WTC11 (cell line): Measurements from ENCODE around the gene SLC6A15. TPM values are rescaled to one million over a fixed set of nuclear protein-coding genes. Genes with fewer than 3 reads are reported as not detected.

Experiments
- ATAC-seq: fragments of 200-7000 bp; cut with Tn5 transposase; 2 replicates; pipeline ENCODE4 v1.10.0; 2021; ENCODE audit warnings: mild to moderate bottlenecking, moderate library complexity
- CTCF ChIA-PET: fragments of 300-600 bp; sonication (Branson Sonifier 250); formaldehyde crosslinking; loops from one replicate; lab custom pipeline; 2021; ENCODE audit warnings: antibody characterized with exemption; lab: Charles Lee
- POLR2A ChIA-PET: fragments of 350-600 bp; sonication (Branson Sonifier 250); formaldehyde crosslinking; loops from one replicate; lab custom pipeline; 2021; ENCODE audit warnings: antibody characterized with exemption; lab: Charles Lee
- DNase-seq: peaks from one replicate; pipeline ENCODE4 v3.0.0; 2021; ENCODE audit warnings: low spot score
- H3K27ac Mint-ChIP-seq: 2 replicates; pipeline ENCODE4 v1.8.0; 2021; ENCODE audit warnings: mixed read lengths
- H3K27me3 Mint-ChIP-seq: 2 replicates; pipeline ENCODE4 v1.8.0; 2021; ENCODE audit warnings: low read depth, mild to moderate bottlenecking, moderate library complexity, mixed read lengths
- H3K36me3 Mint-ChIP-seq: 2 replicates; pipeline ENCODE4 v1.8.0; 2021; ENCODE audit warnings: mixed read lengths
- H3K4me1 Mint-ChIP-seq: 2 replicates; pipeline ENCODE4 v1.8.0; 2022; ENCODE audit warnings: mixed read lengths
- H3K4me3 Mint-ChIP-seq: 2 replicates; pipeline ENCODE4 v1.8.0; 2021; ENCODE audit warnings: mild to moderate bottlenecking, moderate library complexity, mixed read lengths
- H3K9me3 Mint-ChIP-seq: 2 replicates; pipeline ENCODE4 v1.8.0; 2021; ENCODE audit warnings: mixed read lengths
- ATF1 ChIP-seq: sonication (generic); formaldehyde crosslinking; IDR thresholded peaks from 2 replicates; pipeline ENCODE4 v1.8.1; 2023; ENCODE audit warnings: mild to moderate bottlenecking, moderate library complexity, missing genetic modification reagents
- ATF2 ChIP-seq: sonication (generic); formaldehyde crosslinking; IDR thresholded peaks from 2 replicates; pipeline ENCODE4 v1.8.1; 2022; ENCODE audit warnings: low read depth, missing genetic modification reagents, borderline replicate concordance
- ERG ChIP-seq: fragments of 250-450 bp; sonication (Bioruptor Pico); IDR thresholded peaks from 2 replicates; pipeline ENCODE4 v1.8.0; 2021; ENCODE audit warnings: mild to moderate bottlenecking
- FOXP1 ChIP-seq: sonication (generic); formaldehyde crosslinking; IDR thresholded peaks from 2 replicates; pipeline ENCODE4 v1.8.0; 2022; ENCODE audit warnings: missing genetic modification reagents, mild to moderate bottlenecking, moderate library complexity, borderline replicate concordance
- FOXP4 ChIP-seq: sonication (generic); formaldehyde crosslinking; IDR thresholded peaks from 2 replicates; pipeline ENCODE4 v1.8.0; 2022; ENCODE audit warnings: mild to moderate bottlenecking, missing genetic modification reagents
- IRF1 ChIP-seq: sonication (generic); formaldehyde crosslinking; IDR thresholded peaks from 2 replicates; pipeline ENCODE4 v1.8.0; 2023; ENCODE audit warnings: missing genetic modification reagents
- IRF2 ChIP-seq: sonication (generic); formaldehyde crosslinking; IDR thresholded peaks from 2 replicates; pipeline ENCODE4 v1.8.0; 2022; ENCODE audit warnings: low read depth, missing genetic modification reagents, borderline replicate concordance
- JUN ChIP-seq: sonication (generic); formaldehyde crosslinking; IDR thresholded peaks from 2 replicates; pipeline ENCODE4 v1.8.0; 2023; ENCODE audit warnings: mild to moderate bottlenecking, missing genetic modification reagents
- KAT7 ChIP-seq: sonication (generic); formaldehyde crosslinking; IDR thresholded peaks from 2 replicates; pipeline ENCODE4 v1.8.1; 2023; ENCODE audit warnings: missing genetic modification reagents, mild to moderate bottlenecking, borderline replicate concordance
- MAX ChIP-seq: sonication (generic); formaldehyde crosslinking; IDR thresholded peaks from 2 replicates; pipeline ENCODE4 v1.8.0; 2022; ENCODE audit warnings: mild to moderate bottlenecking, missing genetic modification reagents
- MLX ChIP-seq: sonication (generic); formaldehyde crosslinking; IDR thresholded peaks from 2 replicates; pipeline ENCODE4 v1.8.1; 2023; ENCODE audit warnings: mild to moderate bottlenecking, missing genetic modification reagents, moderate library complexity
- RELA ChIP-seq: sonication (generic); formaldehyde crosslinking; IDR thresholded peaks from 2 replicates; pipeline ENCODE4 v1.8.1; 2022; ENCODE audit warnings: missing genetic modification reagents, mild to moderate bottlenecking, borderline replicate concordance
- SMAD3 ChIP-seq: sonication (generic); formaldehyde crosslinking; IDR thresholded peaks from 2 replicates; pipeline ENCODE4 v1.8.0; 2022; ENCODE audit warnings: missing genetic modification reagents, mild to moderate bottlenecking, borderline replicate concordance
- USF2 ChIP-seq: sonication (generic); formaldehyde crosslinking; IDR thresholded peaks from 2 replicates; pipeline ENCODE4 v1.8.1; 2023; ENCODE audit warnings: mild to moderate bottlenecking, missing genetic modification reagents, moderate library complexity
- ZBTB43 ChIP-seq: sonication (generic); formaldehyde crosslinking; IDR thresholded peaks from 2 replicates; pipeline ENCODE4 v1.8.1; 2023; ENCODE audit warnings: mild to moderate bottlenecking, missing genetic modification reagents
- ZNF532 ChIP-seq: fragments of 250-450 bp; sonication (Bioruptor Pico); IDR thresholded peaks from 2 replicates; pipeline ENCODE4 v1.9.0; 2021; ENCODE audit warnings: mild to moderate bottlenecking, borderline replicate concordance
- total RNA-seq: library from RNA; stranded (reverse); gene quantifications from 3 replicates; pipeline ENCODE4 v1.2.3, GENCODE V29; 2021

The SLC6A15 gene
- total RNA-seq, 1 experiment from 2014 or later = 27.0 TPM

GRCh38 chr12:84919271-84919670 is 6.7 kb upstream of the SLC6A15 start (continued):
- TF ChIP-seq USF2 (CRISPR knock-in tag) (no peak), FOXP1 (CRISPR knock-in tag) (no peak), IRF1 (no peak), MLX (CRISPR knock-in tag) (no peak)

GRCh38 chr12:84913129-84913515 is 523 bp upstream of the SLC6A15 start:
- ChIA-PET POLR2A (interaction anchor here (1.0 kb wide), 1 partner anchor 32 kb away, joined by 3 read pairs; no protein-coding TSS in a partner anchor), CTCF (interaction anchor here (0.6 to 2.2 kb wide), 7 partner anchors 13 to 123 kb away, joined by 3 to 30 read pairs (median 3); partner anchors contain the start of genes LRRIQ1 and TSPAN19)
- peak overlapping the region; percentile 93 for H3K4me3 Mint-ChIP-seq
- peak overlapping the region; percentile 74; the same call in 1 of the 2 replicates for H3K27ac Mint-ChIP-seq
- no peak for DNase-seq
- no peaks in the 10 kb centered on the region for H3K9me3 Mint-ChIP-seq
- peak; percentile 14 for ATAC-seq
- peaks cover 8% of the 10 kb centered on the region for H3K27me3 Mint-ChIP-seq
- TF ChIP-seq KAT7 (CRISPR knock-in tag) (no peak), SMAD3 (CRISPR knock-in tag) (no peak), ZBTB43 (CRISPR knock-in tag) (no peak), FOXP4 (no peak), MAX (CRISPR knock-in tag) (no peak), ATF2 (no peak), ERG (CRISPR knock-in tag) (no peak), JUN (CRISPR knock-in tag) (no peak), IRF2 (CRISPR knock-in tag) (no peak), FOXP1 (CRISPR knock-in tag) (no peak), ZNF532 (CRISPR knock-in tag) (no peak), ATF1 (CRISPR knock-in tag) (no peak), RELA (CRISPR knock-in tag) (no peak)
- H3K4me1 Mint-ChIP-seq = peaks cover 16% of the 10 kb centered on the region
- no peaks in the 10 kb centered on the region for H3K36me3 Mint-ChIP-seq
